K562 (cell line): ENCODE data around the gene FANCD2. TPM values are rescaled to one million over a fixed set of nuclear protein-coding genes. Genes with fewer than 3 reads are reported as not detected.
A peak's percentile ranks its signal among the peaks of the same experiment; 100 is the strongest.

ENCODE experiments used
- CC2D1A ChIP-seq: fragments of 450-650 bp; IDR thresholded peaks from 2 replicates; pipeline ENCODE4 v1.6.1; 2017; ENCODE audit warnings: mild to moderate bottlenecking
- CHD2 ChIP-seq: IDR thresholded peaks from 2 replicates; pipeline ENCODE4 v1.6.1; 2011; ENCODE audit warnings: low read depth, low read length
- CREB1 ChIP-seq, 2 experiments: sonication (generic) in 1 of 2; formaldehyde crosslinking in 1 of 2; IDR thresholded peaks; 2 replicates each; pipeline versions ENCODE4 v1.6.1 to v1.8.0; 2012 to 2022; ENCODE audit warnings: inconsistent platforms in 1 of 2, mild to moderate bottlenecking in 1 of 2, missing genetic modification reagents in 1 of 2, moderate library complexity in 1 of 2
- CTBP1 ChIP-seq: fragments of 450-650 bp; IDR thresholded peaks from 2 replicates; pipeline ENCODE4 v1.6.1; 2016; ENCODE audit warnings: borderline replicate concordance
- E2F3 ChIP-seq: fragments of 250-450 bp; sonication (Bioruptor Pico); IDR thresholded peaks from 2 replicates; pipeline ENCODE4 v1.4.0; 2020; ENCODE audit warnings: mild to moderate bottlenecking
- HIVEP1 ChIP-seq: fragments of 250-450 bp; sonication (Bioruptor Pico); IDR thresholded peaks from 2 replicates; pipeline ENCODE4 v1.4.0; 2020; ENCODE audit warnings: mild to moderate bottlenecking
- MAZ ChIP-seq, 2 experiments: fragments of 450-650 bp in 1 of 2; sonication (generic) in 1 of 2; formaldehyde crosslinking; IDR thresholded peaks in 1 of 2; conservative IDR thresholded peaks in 1 of 2; 2 replicates each; pipeline versions ENCODE4 v1.4.0 to v1.5.0; 2020; ENCODE audit warnings: mild to moderate bottlenecking in 1 of 2, missing genetic modification reagents in 1 of 2
- RCOR1 ChIP-seq, 2 experiments: IDR thresholded peaks; 2 replicates each; pipeline ENCODE4 v1.6.1; 2012; ENCODE audit warnings: low read depth in 2 of 2, low read length in 2 of 2, borderline replicate concordance in 1 of 2, improper control_type of control experiment in 1 of 2
- SIN3B ChIP-seq: fragments of 450-650 bp; IDR thresholded peaks from 2 replicates; pipeline ENCODE4 v1.6.1; 2017; ENCODE audit warnings: low read depth, mild to moderate bottlenecking, moderate library complexity
- SNIP1 ChIP-seq: fragments of 450-650 bp; IDR thresholded peaks from 2 replicates; pipeline ENCODE4 v1.7.1; 2017; ENCODE audit warnings: low read depth, mild to moderate bottlenecking
- STAT5A ChIP-seq: IDR thresholded peaks from 2 replicates; pipeline ENCODE4 v1.6.1; 2012; ENCODE audit warnings: low read length, inconsistent platforms, borderline replicate concordance
- ZNF3 ChIP-seq: fragments of 250-450 bp; sonication (Bioruptor Pico); IDR thresholded peaks from 2 replicates; pipeline ENCODE4 v1.5.0; 2021; ENCODE audit warnings: mild to moderate bottlenecking, moderate library complexity
- polyA plus RNA-seq, 8 experiments: library from polyadenylated mRNA; depleted of rRNA in 4 of 8; stranded (reverse) in 5 of 8; unstranded in 3 of 8; fragments of >200 nt; fragmentation: Nextera tagmentation in 2 of 8; fragmentation: Illumina TruSeq in 1 of 8; extraction: Ambion mirVana in 2 of 8; extraction: Trizol in 1 of 8; gene quantifications; 2 replicates each; pipeline versions ENCODE4 v1.2.1 to v1.2.3, GENCODE V29; 2011 to 2014; ENCODE audit warnings: inconsistent platforms in 1 of 8, missing spikeins in 1 of 8
- total RNA-seq, 7 experiments: library from RNA; depleted of rRNA in 6 of 7; stranded (reverse); fragments of >200 nt in 6 of 7; fragmentation: Illumina TruSeq in 2 of 7; extraction: Trizol in 2 of 7; gene quantifications; 2 replicates each; pipeline versions ENCODE4 v1.2.1 to v1.2.3, GENCODE V29; 2011 to 2021; ENCODE audit warnings: low replicate concordance in 1 of 7
- TF ChIP-seq, protein P1 (sequence below), 2 experiments: fragments of 450-650 bp; IDR thresholded peaks; 2 replicates each; pipeline ENCODE4 v1.6.1; 2016; ENCODE audit warnings: mild to moderate bottlenecking in 2 of 2, borderline replicate concordance in 1 of 2, low read depth in 1 of 2, moderate library complexity in 1 of 2
- TF ChIP-seq, protein P2 (sequence below): fragments of 450-650 bp; IDR thresholded peaks from 2 replicates; pipeline ENCODE4 v1.6.1; 2016; ENCODE audit warnings: low read depth, mild to moderate bottlenecking, moderate library complexity

Gene FANCD2
- total and polyA plus RNA-seq, 9 of the 15 experiments (the other 6 are each of a cell fraction or from before 2014, with no cell fraction given), result 59.4 to 137 (median 96.1) TPM

DNA sequence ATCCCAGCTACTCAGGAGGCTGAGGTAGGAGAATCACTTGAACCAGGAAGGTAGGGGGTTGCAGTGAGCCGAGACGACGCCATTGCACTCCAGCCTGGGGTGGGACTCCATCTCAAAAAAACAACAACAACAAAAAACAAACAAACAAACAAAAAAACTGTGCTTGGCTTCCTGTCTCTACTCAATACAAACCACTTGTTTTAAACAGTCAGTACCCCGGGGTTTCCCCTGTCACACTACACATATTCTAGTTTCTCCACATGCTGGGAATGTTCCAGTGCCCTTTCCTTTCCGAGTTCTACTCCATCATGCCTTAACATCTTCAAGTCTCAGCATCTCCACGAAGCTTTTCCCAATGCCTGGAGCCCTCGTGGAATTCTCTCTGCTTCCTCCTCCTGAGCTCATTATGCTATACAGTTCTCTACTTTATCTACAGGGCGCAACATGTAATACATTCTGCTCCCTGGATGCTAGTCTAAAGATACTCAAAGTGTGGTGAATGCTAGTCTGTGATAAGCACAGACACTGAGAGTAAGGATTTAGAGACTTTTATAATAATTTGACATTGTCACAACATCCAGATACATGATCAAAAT is 47.4 kb upstream of the FANCD2 start (continued):
- TF ChIP-seq, protein P1, sequence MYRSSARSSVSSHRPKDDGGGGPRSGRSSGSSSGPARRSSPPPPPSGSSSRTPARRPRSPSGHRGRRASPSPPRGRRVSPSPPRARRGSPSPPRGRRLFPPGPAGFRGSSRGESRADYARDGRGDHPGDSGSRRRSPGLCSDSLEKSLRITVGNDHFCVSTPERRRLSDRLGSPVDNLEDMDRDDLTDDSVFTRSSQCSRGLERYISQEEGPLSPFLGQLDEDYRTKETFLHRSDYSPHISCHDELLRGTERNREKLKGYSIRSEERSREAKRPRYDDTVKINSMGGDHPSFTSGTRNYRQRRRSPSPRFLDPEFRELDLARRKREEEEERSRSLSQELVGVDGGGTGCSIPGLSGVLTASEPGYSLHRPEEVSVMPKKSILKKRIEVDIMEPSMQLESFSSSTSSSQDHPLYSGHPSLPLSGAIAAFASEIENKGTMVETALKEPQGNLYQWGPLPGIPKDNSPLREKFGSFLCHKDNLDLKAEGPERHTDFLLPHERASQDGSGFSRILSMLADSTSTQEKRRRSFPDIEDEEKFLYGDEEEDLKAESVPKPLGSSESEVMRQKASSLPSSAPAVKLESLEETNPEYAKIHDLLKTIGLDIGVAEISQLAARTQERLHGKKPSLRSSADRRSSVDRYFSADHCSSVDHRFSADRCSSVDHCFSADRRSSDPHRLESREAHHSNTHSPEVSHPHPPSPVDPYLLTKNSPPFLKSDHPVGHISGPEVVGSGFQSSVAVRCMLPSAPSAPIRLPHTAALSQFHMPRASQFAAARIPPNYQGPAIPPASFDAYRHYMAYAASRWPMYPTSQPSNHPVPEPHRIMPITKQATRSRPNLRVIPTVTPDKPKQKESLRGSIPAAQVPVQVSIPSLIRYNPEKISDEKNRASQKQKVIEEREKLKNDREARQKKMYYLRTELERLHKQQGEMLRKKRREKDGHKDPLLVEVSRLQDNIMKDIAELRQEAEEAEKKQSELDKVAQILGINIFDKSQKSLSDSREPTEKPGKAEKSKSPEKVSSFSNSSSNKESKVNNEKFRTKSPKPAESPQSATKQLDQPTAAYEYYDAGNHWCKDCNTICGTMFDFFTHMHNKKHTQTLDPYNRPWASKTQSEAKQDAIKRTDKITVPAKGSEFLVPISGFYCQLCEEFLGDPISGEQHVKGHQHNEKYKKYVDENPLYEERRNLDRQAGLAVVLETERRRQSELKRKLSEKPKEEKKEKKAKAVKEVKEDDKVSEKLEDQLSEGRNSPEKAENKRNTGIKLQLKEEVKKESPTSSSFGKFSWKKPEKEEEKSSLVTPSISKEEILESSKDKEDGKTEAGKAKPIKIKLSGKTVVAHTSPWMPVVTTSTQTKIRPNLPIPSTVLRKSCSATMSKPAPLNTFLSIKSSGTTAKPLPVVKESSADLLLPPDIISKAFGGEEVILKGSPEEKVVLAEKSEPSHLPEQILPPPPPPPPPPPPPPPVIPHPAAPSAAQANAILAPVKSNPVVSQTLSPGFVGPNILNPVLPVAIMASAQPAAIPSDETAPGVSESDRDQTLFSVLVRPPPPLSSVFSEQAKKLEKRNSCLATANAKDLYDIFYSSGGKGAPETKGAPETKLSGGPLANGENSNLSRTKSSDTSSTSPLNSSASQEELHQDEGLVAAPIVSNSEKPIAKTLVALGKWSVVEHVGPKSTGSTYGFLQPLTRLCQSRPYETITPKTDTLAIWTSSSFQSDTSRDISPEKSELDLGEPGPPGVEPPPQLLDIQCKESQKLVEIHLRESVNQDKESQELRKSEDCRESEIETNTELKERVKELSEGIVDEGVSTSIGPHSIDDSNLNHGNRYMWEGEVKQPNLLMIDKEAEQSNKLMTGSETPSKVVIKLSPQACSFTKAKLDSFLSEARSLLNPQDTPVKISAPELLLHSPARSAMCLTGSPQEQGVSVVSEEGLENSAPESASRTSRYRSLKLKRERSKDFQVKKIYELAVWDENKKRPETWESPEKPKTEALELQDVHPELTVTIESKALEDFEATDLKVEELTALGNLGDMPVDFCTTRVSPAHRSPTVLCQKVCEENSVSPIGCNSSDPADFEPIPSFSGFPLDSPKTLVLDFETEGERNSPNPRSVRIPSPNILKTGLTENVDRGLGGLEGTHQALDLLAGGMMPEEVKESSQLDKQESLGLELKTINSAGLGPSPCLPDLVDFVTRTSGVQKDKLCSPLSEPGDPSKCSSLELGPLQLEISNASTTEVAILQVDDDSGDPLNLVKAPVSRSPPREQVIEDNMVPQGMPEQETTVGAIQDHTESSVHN (IDR thresholded peaks at IDR 0.05; ENCODE audit: borderline replicate concordance in 1 of 2, low read depth in 1 of 2), result no peak
- no peak for TF ChIP-seq SIN3B
- TF ChIP-seq E2F3 (CRISPR knock-in tag), result no peak
- TF ChIP-seq CC2D1A, result peak; percentile 60; the same call in 1 of the 2 replicates
- peak; percentile 93 for TF ChIP-seq STAT5A
- TF ChIP-seq CREB1 (IDR thresholded peaks at IDR 0.05), result peak; percentile 35; the same call in 1 of the 2 replicates
- no peak for TF ChIP-seq CREB1 (CRISPR knock-in tag; IDR thresholded peaks at IDR 0.05)
- no peak for TF ChIP-seq ZNF3
- TF ChIP-seq CHD2, result 0 out of 2 replicates have a peak, but pooled peaks have one; percentile 13
- TF ChIP-seq, protein P2, sequence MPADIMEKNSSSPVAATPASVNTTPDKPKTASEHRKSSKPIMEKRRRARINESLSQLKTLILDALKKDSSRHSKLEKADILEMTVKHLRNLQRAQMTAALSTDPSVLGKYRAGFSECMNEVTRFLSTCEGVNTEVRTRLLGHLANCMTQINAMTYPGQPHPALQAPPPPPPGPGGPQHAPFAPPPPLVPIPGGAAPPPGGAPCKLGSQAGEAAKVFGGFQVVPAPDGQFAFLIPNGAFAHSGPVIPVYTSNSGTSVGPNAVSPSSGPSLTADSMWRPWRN, result peak; percentile 35; the same call in 1 of the 2 replicates
- 0 out of 4 replicates have a peak, but pooled peaks of 1 of the 2 experiments have one; percentile 24 for TF ChIP-seq MAZ (CRISPR knock-in tag; conservative IDR thresholded peaks at IDR 0.05 in 1 of 2, IDR thresholded peaks at IDR 0.05 in 1 of 2)
- peak; percentile 50; the same call in 1 of the 2 replicates for TF ChIP-seq CTBP1
- TF ChIP-seq SNIP1, result no peak
- TF ChIP-seq RCOR1 (IDR thresholded peaks at IDR 0.05; ENCODE audit: borderline replicate concordance in 1 of 2, low read depth in 2 of 2, low read length in 2 of 2), result peak in 1 of 2 experiments; percentile 91; a peak in 2 of 4 replicates
- no peak for TF ChIP-seq HIVEP1
